IPS-18c (cell line): ENCODE results near the gene AKAP9.
"Not testable (repeated sequence)": the region's sequence is repeated elsewhere in the genome, so short reads cannot be mapped to it uniquely, and the experiment has no call there.

Source experiments
- H3K4me3 ChIP-seq: 2 replicates; pipeline ENCODE4 v1.7.0; 2013; ENCODE audit warnings: low read depth, mild to moderate bottlenecking, low read length, moderate library complexity; ENCODE audit not compliant: insufficient read depth
- H3K9me3 ChIP-seq: one replicate; pipeline ENCODE4 v1.6.1; 2013; ENCODE audit warnings: mild to moderate bottlenecking, low read length, moderate library complexity; ENCODE audit not compliant: control insufficient read depth, insufficient read depth

AKAP9 gene

DNA sequence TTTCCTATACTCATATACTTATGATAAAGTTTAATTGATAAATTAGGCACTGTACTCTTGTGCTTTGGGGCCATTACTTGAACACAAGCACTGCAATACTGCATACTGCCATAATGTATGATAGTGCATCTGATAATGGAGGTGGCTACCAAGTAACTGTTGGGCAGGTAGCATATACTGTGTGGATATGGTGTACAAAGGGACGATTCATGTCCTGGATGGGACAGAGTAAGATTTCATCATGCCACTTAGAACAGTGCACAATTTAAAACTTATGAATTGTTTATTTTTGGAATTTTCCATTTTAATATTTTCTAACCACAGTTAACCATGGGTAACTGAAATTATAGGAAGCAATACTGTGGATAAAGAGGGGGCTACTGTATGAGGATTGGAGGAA lies 38.9 kb downstream of the AKAP9 start:
- Histone ChIP-seq H3K4me3 (no peak overlapping the region), H3K9me3 (no peaks in the 10 kb centered on the region)

GRCh38 chr7:91982352-91982751 lies 41.7 kb downstream of the AKAP9 start:
- H3K4me3 ChIP-seq: not testable (repeated sequence)

DNA sequence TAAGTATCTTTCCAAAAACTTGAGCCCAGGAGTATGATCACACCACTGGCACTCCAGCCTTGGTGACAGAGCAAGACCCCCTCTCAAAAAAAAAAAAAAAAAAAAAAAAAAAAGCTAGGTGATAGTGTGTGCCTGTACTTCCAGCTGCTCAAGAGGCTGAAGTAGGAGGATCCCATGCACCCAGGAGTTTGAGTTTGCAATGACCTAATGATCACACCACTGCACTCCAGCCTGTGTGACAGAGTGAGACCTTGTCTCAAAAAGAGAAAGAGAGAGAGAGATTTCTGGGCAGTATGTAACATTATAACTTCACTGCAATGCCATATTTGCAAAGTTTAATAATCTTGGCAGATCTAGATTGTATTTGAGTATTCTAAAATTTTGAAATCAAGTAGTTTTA lies 47.6 kb downstream of the AKAP9 start:
- H3K4me3 ChIP-seq: no peak overlapping the region
- H3K9me3 ChIP-seq: no peaks in the 10 kb centered on the region

More at GRCh38 chr7:91982352-91982751, 41.7 kb downstream of the AKAP9 start:
- H3K9me3 ChIP-seq: not testable (repeated sequence)

DNA sequence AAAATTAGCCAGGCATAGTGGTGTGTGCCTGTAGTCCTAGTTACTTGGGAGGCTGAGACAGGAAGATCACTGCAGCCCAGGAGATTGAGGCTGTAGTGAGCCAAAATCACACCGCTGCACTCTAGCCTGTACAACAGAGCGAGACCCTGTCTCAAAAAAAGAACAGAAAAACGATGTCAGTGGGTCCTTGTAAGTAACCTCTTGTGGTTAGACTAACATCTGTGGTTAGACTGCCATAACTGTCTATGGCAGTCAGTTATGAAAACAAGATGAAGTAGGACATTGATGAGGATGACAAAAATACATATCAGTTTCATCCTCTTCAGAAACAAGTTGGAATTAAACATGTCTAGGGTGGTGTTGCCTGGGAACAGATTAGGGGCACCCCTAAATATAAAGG lies 53.3 kb downstream of the AKAP9 start:
- no peak overlapping the region for H3K4me3 ChIP-seq
- H3K9me3 ChIP-seq: no peaks in the 10 kb centered on the region

GRCh38 chr7:91995391-91996105 lies 54.9 kb downstream of the AKAP9 start:
- Histone ChIP-seq H3K4me3 (no peak overlapping the region), H3K9me3 (no peaks in the 10 kb centered on the region)

GRCh38 chr7:91999631-92000565 lies 59.2 kb downstream of the AKAP9 start:
- Histone ChIP-seq H3K4me3 (no peak overlapping the region), H3K9me3 (no peaks in the 10 kb centered on the region)

DNA sequence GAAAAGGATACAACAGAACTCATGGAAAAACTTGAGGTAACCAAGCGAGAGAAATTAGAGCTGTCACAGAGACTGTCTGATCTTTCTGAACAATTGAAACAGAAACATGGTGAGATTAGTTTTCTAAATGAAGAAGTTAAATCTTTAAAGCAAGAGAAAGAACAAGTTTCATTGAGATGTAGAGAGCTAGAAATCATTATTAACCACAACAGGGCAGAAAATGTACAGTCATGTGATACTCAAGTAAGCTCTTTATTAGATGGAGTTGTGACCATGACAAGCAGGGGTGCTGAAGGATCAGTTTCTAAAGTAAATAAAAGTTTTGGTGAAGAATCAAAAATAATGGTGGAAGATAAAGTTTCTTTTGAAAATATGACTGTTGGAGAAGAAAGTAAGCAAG lies 62.1 kb downstream of the AKAP9 start:
- Histone ChIP-seq H3K4me3 (no peak overlapping the region), H3K9me3 (no peaks in the 10 kb centered on the region)

GRCh38 chr7:92006046-92006445 lies 65.4 kb downstream of the AKAP9 start:
- H3K9me3 ChIP-seq: no peaks in the 10 kb centered on the region
- no peak overlapping the region for H3K4me3 ChIP-seq

DNA sequence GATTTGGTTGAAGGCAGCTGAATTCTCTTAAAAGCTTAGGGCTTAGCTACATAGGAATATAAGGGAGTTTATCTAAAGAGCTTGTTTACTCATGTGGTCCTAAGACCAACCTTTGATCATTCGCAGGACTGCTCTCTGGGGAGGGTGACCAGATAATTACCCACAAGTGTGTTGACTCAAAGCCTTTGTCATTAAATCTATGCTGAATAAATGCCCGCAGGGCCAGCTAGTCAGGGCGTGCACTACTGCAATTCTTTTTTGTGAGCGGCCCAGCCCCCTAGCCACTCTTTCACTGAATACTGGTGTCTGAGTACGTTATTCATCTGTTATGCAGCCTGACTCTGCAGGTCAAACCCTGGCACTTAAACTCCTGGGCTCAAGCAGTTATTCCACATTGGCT lies 69.6 kb downstream of the AKAP9 start:
- Histone ChIP-seq H3K4me3 (peak overlapping the region; percentile 15; the same call in 1 of the 2 replicates), H3K9me3 (no peaks in the 10 kb centered on the region)

- no peak overlapping the region for H3K4me3 ChIP-seq
- H3K9me3 ChIP-seq: no peaks in the 10 kb centered on the region
These were observed 72.9 kb downstream of the AKAP9 start for GRCh38 chr7:92013611-92014010.

DNA sequence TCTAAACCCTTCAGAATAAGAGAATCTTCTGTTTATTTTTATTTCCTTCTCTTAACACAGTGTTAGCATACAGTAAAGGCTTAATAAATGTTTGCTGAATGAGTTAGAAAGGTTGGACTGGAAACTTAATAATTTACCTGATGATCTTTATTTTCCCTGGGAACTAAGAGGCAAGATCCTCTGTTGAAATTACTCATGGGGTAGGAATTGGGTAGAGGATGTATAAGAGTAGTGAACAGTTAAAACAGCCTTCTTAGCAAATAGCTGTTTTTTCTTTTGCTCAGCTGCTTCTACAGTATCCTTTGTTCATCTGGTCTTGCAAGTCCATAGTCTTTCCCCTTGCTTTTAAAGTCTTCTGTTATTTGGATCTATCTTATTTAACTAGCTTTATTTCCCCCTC lies 80.0 kb downstream of the AKAP9 start:
- no peaks in the 10 kb centered on the region for H3K9me3 ChIP-seq
- no peak overlapping the region for H3K4me3 ChIP-seq

- H3K9me3 ChIP-seq: peaks cover 8% of the 10 kb centered on the region
- H3K4me3 ChIP-seq: no peak overlapping the region
These were observed 84.6 kb downstream of the AKAP9 start for GRCh38 chr7:92025260-92025659.

DNA sequence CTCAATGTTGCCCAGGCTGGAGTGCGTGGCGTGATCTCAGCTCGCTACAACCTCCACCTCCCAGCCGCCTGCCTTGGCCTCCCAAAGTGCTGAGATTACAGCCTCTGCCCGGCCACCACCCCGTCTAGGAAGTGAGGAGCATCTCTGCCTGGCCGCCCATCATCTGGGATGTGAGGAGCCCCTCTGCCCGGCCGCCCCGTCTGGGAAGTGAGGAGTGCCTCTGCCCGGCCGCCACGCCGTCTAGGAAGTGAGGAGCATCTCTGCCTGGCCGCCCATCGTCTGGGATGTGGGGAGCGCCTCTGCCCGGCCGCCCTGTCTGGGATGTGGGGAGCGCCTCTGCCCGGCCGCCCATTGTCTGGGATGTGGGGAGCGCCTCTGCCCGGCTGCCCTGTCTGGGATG lies 86.0 kb downstream of the AKAP9 start:
- not testable (repeated sequence) for H3K4me3 ChIP-seq, H3K9me3 ChIP-seq

GRCh38 chr7:92027128-92027527 lies 86.5 kb downstream of the AKAP9 start:
- not testable (repeated sequence) for H3K9me3 ChIP-seq, H3K4me3 ChIP-seq

- no peak overlapping the region for H3K4me3 ChIP-seq
- peaks cover 8% of the 10 kb centered on the region for H3K9me3 ChIP-seq
These were observed 87.6 kb downstream of the AKAP9 start for GRCh38 chr7:92028226-92028625.

- Histone ChIP-seq H3K4me3 (no peak overlapping the region), H3K9me3 (peaks cover 8% of the 10 kb centered on the region)
These were observed 88.0 kb downstream of the AKAP9 start for GRCh38 chr7:92028686-92029085.

GRCh38 chr7:92034116-92034515 lies 93.5 kb downstream of the AKAP9 start:
- H3K4me3 ChIP-seq: no peak overlapping the region

DNA sequence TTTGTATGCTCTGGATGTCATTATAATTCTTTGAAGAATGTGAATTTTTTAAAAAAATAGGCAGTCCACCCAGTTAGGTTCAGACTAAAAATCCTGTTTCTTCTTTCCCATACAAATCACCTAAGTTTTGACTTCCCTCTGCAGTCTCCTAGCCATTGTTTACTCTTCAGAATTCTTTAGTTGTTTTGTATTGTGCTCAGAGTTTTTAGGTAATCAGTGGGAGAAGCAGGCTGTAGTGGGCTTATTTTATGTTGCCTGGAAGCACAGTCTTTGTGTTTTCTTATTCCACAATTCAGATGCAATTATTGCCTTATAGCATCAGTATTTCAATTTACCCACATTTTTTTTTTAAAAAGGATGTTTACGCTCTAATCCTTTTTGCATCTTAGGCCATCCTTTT lies 94.9 kb downstream of the AKAP9 start:
- Histone ChIP-seq H3K4me3 (no peak overlapping the region), H3K9me3 (no peaks in the 10 kb centered on the region)

More at GRCh38 chr7:92034116-92034515, 93.5 kb downstream of the AKAP9 start:
- no peaks in the 10 kb centered on the region for H3K9me3 ChIP-seq
